CD4-positive, alpha-beta T cell treated with Interleukin-4 for 1 hour (primary cell): ENCODE results near the gene SLC24A3.

ENCODE experiments used
- DNase-seq, 2 donors: peaks; one replicate each; pipeline ENCODE4 v3.0.0-alpha.2; 2020 to 2022

The SLC24A3 gene

DNA sequence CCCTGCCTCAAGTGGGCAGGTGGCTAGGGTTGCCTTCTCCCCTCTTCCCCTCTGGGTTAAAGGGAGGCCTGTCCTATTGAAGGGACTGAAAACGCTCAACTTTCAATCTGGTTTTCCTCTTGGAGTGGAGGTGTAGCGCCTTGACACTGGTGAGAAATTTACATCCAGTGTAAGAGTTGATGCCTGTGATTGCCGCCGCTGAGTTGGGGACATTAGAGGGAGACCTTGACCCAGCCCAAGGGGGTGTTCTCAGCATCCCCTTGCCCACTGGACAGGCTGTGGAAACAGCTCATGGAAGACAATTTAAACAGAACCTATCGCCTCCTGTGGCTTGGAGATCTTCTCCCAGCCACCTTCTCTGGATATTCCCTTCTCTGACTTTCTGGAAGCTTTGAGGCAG is 61.6 kb downstream of the SLC24A3 start:
- no peak for DNase-seq

DNA sequence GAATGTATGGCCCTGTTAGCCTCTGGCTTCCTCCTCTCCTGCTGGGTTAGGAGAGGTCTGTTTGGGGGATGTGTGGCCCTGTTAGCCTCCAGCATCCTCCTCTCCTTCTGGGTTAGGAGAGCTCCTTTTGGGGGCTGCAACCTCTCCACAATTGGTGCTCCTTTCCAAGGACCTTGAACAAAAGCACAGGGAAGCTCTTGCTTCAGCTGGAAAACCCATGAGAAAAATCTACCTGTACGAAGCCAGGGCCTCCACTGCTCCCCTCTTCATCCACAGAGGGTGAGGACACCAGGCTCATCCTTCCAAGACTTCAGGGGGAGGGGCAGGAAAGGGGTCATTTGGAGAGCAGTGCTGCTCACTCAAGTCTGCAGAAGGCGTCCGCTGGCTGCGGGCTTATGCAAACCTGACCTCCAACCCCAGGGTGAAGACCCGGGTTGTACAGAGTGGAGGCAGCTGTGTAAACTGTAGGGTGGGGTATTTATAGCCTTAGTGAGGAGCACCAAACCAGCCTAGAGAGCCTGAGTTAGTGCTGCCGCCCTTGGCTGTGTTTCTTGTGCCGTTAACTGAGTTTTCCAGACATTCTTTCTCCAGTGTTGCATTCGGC is 62.1 kb downstream of the SLC24A3 start:
- no peak for DNase-seq

DNA sequence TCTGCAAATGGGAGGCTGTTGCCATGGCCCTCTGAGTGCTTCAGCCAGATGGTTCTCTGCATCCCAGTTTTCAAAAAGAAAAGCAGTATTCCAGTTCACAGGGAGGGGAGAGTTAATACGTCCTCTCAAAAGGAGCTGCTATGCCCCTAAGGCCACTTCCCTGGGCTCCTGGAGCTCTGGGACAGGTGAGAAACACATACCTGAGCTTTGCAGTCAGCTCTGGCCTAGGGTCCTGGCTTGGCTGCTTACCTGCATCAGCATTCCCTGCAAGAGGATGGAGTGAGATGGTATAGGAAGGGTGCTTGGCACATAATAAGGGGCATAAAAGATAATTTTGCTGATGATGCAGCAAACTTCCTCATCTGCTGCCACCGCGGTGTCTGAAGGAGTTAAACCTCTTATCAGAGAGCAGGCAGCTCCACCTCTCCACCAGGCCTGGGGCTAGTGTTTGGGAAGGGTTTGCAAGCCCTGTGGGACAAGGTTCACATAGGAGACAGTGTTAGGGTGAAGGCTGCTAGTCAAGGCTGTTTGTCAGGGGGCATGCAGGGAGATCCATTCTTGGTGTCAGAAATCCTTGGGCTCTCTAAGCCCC is 62.7 kb downstream of the SLC24A3 start:
- DNase-seq = no peak

DNA sequence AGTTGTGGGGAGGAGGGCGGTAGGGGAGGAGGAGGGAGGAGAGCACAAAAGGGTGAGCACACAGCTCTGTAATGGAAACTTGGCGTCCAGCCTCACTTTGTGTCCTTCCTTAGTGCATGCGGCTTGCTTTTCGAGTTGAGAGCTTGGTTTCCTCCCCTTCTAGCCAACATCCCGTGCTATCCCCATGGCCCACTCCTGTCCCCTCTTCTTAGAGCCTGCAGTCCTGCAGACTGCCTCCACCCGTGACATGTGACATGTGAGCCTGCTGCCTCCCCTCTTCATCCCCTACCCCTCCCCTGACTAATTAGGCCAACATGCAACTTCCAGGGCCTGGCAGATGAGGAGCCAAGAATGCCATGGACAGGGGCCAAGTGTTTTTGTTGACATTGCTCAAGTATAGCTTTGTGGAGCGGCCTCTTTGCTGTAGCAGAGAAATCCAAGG is 63.2 kb downstream of the SLC24A3 start:
- no peak for DNase-seq

DNA sequence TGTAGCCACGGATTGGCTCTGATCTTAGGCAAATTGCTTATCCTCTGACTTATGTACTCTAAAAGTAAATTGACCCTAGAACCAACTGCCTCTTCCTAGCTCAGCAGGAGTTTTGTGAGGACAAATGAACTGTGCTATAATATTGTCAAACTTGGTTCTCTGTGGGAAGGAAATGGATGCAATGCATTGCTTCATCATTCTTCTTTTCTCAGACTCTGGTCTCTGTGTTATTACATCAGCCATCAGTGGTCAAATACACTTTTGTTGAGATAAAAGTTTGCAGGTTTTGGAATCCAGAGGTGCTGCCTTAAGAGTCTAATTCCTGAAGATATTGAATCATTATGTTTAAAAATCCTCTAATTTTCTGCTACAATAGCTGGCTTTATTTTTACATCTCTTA is 64.9 kb downstream of the SLC24A3 start:
- DNase-seq = no peak

DNA sequence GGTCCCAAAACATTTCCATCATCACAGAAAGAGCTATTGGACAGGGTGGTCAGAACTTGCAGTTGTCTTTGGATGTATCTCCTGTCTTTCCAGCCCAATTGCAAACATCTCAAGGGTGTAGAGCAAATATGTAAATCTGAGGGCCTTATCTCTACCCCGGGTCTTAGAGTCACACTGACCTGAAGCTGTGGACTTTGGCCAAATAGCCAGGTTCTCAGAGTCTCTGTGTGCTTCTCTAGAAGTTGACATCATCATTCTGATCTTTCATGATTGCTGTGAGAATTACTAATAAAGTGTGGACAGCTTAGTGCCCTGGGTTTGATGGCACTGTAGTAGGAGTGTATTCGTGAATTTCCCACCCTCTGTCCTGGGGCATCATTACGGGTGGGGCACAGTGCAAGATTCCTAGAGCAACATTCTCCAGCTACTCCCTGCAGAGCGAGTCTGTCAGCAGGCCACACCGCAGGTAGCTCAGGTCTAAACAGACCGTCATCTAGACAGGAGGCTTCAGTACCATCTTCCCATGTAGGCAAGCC is 71.1 kb downstream of the SLC24A3 start:
- DNase-seq = no peak

DNA sequence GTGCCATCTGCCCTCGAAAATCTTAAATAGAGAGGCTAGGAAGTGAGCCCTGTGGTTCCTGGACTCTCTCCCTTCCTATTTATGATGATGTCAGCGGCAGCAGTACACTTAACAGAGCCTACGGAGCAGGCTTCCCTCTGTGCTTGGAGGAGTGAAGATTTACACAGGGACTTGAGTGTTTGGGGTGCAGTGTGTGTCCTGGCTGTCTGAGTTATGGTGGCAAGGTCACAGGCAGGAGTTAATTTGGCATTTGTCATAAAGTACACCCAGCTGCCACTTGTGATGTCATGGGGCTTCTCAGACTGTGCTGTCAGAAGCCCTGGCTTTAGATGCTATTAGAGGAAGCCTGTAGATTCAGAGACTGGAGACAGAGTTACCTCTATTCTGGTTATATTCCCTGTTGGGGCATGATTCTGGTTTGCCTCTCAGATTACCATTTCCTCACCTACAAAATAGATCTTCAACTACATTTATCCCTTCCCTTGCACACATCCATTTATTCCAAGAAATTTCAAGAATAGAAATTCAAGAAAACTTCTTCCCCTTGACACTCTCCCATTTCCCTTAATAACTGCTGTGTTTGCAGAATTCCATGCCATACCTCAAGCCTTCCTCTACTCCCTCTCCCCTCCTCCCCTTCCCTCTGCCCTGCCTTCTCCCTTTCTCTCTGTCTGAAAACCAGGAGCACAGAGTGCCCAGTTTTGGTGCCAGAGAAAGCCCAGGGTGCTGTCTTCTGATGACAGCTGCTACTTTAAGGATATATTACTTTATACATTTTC is 72.1 kb downstream of the SLC24A3 start:
- DNase-seq = no peak

DNA sequence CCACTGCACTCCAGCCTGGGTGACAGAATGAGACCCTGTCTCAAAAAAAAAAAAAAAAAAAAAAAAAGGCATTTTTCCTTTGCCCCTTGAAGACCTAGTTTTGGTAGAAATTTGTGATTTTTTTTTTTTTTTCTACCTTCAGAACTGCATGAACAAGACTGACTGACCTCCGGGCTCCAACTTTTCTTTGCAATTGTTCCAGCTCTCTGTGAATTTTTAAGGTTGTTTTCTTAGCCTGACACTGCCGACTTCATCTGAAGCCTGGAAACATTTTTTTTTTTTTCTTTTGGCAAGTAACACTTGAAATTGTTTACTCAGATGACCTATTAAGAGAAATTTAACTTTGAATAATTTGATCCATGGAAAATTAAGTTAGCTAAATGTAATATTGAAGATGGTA is 73.0 kb downstream of the SLC24A3 start:
- no peak for DNase-seq

DNA sequence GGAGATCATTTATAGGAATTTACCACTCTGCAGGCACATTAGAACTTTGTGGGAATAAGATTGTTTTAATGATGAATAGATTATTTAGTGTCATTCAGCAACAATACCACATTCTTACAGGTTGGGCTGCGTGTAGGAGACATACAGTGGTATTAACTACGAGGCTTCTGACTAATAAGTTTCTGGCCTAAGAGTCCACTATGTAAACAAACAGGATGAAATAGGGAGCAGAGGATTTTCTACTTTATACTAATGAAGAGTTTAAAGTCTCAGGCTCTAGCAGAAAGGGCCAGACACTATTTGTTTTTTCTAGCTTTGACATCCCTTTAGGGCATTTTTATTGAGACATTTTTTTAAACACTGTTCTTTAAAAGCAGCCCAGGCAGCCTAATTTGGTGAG is 75.6 kb downstream of the SLC24A3 start:
- DNase-seq = no peak

DNA sequence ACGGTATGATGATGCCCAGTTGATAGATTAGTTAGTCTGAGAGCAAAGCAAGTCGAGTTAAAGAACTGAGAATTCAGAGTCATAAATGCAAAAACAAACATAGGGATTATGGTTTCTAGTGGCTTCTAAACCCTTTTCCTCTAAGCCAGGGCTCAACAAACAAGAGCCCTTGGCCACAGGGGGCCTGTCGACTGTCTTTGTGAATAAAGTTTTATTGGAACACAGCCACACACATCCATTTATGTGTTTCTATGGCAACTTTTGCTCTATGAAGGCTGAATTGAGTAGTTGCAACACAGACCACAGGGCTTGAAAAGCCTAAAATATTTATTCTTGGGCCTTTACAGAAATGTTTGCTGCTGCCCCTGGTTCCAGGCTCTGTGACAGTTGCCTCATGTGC is 76.2 kb downstream of the SLC24A3 start:
- no peak for DNase-seq

DNA sequence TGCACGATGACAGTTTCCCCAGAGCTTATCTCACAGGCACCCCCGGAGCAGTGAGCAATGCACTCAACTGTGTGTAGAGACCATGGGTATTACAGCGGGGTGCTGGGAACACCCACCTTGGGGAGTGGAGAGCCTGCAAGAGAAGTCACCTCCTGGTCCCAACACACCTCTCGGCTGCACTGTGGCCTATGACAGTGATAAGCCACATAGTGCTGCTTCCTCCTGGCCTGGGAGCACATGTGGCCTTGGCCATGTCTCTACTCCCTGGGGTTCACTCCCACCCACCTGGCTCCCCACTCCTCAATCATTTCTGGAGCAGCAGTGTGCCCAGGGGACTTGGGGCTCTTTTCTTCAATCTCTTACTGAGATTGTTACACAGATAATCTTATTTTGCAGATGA is 77.0 kb downstream of the SLC24A3 start:
- no peak for DNase-seq

DNA sequence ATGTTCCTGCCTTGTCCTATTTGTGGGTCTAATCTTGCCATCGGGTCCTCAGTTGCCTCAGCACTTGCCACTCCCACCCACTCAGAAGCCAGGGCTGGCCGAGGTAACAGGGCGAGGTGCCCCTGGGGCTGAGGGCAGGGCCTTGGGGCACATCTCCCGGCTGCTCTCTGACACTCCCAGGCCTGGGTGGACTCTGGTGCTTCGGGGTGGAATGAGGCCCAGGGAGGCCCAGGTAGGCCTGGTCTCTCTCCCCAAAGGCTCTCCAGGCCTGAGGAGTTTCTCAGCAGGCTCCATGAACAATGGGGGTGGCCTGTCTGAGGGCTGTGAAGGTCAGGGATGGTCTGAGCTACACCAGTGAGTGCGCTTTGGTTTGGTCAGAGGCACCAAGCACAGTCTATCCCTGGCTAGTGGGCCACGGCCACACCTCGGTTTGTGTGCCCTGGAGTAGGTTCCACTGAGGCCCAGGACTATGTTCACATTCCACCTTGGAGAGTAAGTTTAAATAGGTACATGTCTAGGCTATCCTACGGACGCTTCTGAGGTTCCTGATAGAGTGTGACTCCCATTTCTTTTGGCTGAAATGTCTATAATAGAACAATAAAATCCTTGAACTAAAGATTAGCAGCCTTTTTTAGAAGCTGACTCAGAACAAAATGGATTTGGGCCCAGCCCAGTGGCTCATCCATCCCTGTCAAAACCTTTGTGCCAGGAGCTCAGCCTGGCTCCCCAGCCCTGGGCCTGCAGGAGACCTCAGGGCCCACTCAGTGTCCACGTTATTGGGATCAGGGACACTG is 78.8 kb downstream of the SLC24A3 start:
- no peak for DNase-seq

DNA sequence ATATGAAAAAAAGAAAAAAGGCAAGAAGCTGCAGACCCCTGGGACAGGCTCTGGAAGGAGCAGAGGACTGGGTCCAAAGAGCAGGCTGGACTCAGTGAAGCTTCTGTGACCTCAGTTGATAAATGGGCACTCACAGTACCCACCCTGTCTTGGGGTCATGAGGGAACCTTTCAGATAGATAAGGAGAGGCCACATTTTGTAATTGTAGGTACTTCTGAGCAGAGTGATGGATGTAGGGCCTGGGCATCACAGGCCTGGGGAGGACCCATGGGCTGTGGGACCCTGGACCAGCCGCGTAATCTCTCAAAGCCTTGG is 79.3 kb downstream of the SLC24A3 start:
- no peak for DNase-seq

DNA sequence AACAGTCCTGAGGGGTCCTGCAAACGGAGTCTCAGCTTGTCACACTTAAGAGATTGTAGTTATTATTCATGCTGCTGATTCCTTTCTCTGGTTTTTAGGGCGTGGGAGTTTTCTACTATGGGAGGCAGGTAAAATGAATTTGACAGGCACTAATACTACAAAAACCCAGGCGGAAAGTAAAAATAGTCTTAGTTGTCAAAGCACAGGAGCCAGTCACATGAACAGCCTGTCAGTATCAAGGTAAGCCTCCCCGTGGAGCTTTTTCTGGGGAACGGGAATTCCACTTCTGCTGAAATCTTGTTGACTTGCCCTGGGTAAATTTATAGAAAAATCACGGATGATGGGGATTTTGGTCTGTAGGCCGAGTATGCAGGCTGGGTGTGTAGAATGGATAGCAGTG is 79.8 kb downstream of the SLC24A3 start:
- DNase-seq = no peak

DNA sequence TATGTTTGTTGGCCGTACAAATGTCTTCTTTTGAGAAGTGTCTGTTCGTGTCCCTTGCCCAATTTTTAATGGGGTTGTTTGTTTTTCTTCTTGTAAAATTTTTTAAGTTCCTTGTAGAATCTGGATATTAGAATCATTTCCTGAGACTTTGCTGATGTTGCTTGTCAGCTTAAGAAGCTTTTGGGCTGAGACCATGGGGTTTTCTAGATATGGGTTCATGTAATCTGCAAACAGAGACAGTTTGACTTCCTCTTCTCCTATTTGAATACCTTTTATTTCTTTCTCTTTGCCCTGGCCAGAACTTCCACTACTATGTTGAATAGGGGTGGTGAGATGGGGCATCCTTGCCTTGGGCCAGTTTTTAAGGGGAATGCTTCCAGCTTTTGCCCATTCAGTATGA is 82.6 kb downstream of the SLC24A3 start:
- no peak for DNase-seq

DNA sequence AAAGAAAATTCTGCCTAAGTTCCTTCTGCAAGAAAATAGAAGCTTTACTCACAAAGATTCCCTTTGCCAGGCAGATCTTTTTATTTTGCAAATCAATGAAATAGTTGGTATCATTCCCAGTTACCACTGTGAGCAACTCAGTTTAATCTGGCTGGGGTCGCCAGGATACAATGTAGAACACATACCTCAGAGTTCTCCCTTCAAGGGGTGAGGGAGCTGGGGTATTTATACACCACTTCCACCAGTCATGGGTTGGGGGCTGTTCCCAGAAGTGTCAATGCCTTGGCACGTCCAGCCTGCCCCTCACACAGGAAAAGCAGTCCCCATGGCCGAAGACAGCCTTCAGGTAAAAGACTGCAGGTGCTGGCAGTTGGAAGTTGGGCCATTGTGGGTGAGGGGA is 86.2 kb downstream of the SLC24A3 start:
- no peak for DNase-seq

DNA sequence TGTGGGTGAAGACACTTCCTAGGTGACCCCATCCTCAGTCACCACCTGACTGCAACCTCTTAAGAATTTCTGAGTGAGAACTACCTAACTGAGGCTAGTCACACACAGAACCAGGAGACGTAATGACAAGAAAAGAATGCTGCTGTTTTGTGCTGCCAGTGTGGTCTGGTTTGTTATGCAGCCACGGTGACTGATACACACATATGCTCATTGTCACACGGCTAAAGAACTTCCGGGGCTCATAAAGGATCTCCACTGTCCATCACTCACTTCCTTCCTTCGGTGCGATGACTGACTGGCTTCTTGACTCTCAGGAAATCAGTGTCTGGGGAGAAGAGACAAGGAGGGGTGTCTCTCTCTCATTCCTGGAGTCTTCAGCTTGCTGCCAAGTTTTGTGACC is 88.0 kb downstream of the SLC24A3 start:
- no peak for DNase-seq

DNA sequence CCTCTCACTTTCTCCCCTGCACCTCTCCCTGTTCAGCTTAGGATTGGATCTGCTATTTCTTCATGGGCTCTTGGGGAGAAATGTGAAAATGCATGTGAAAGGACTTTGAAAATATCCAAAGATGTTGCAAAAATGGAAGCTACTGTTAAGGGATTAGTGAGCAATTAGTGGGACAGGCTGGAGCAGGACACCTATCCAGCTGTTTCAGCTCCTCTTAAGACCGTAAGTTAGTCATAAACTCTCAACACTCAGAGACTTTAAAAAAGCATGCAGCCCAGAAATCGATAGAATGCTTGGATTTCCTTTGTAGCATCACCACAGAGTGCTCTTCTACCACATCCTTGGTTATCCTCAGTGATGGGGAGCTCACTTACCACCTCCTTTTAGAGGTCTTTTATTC is 88.7 kb downstream of the SLC24A3 start:
- DNase-seq = no peak

DNA sequence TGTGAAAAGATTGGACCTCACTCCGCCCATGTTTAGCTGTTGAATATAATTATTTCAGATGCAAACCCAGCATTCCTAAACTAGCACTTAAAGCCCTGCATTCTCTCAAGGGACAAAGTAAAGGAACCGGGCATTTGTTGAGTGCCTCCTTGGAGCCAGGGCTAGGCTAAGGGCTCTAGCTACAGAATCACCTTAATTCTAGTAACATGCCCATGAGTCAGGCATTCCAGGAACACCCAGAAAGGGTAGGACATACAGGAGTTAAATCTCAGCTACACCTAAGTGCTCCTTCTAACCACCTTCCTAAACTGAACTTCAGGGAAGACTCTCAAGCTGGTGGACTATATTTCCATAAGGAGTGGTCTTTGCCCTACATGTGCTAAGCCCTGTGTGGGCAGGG is 89.4 kb downstream of the SLC24A3 start:
- no peak for DNase-seq

DNA sequence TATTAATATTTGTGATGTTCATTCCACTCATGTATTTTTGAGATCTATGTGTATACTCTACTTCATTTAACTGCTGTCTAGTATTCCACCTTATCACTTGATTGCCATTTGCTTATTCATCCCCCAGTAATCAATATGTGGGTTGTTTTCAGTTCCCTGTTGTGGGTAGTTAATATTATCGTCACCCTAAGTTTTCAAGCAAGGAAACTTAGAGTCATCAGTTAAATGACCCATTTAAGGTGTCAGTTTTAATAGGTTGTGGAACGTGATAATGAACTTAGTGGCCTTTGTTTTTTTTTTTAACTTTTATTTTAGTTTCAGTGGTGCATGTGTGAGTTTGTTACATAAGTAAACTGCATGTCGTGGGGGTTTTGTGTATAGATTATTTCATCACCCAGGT is 90.3 kb downstream of the SLC24A3 start:
- DNase-seq = no peak

DNA sequence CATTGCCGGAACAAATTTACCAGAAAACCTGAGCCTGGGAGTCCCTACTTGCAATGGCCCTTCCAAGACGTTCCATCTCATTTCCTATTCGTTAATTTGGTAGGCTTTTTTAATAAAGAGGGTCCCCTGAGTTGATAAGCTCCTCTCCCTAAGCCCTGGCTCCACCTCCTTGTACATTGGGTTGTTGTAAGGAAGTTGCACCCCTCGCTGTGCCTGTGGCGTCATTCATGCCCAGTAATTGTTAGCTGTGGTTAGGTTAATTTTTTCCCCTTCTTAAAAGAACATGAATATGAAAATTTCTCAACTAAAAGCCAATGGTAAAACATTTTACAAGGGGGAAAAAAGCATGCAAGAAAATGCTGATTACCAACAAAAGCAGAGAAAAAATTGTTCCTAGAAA is 91.9 kb downstream of the SLC24A3 start:
- DNase-seq = no peak

DNA sequence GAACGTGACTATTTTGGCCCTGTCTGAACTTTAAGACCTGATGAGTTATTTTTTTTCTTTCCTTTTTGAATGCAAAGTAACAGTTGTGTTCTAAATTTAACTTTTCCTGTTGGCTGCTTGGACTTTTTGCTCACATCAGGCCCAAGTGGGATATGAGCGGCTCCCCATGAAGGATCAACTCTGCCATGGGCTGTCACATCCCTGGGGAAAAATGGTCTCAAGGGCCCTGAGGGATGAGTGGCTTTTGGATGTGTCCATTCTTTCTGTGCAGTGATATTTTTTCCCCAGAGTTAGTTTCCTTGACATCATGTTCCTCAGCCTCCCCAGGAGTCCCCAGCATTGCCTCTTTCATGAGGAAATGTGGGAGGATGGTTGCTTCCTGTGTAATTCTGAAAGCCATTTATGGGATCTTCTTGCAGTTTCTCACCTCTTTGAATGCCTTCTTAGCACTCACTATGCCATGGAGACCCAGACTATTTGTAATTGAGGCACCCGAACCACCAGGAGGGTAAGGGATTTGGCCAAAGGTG is 92.5 kb downstream of the SLC24A3 start:
- no peak for DNase-seq

DNA sequence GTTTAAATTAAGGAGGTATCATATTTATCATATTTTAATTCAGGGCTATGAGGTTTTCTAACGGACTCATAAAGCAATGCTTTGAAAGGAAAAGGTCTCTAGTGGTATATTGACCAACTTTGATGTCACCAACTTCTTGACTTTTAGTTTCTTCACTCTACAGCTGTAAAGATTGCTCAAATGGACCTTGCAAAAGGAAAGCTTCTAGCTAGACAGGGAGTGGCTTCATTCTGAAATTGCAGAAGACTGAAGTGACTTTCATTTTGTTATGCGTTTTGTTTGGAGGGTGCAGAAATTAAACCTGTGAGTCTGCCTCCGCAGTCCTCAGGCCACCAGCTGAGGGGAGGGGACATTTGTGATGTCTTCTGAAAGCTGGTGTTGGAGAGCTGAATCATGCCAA is 95.7 kb downstream of the SLC24A3 start:
- DNase-seq = no peak
